DMS53 treated with DMSO at 0.1 percent for 48 hours (cell line): ENCODE data around the gene HSF2BP.
A peak's percentile ranks its signal among the peaks of the same experiment; 100 is the strongest.
"Not testable (repeated sequence)": the region's sequence is repeated elsewhere in the genome, so short reads cannot be mapped to it uniquely, and the experiment has no call there.

ENCODE experiments used
- DNase-seq: peaks from one replicate; lab custom pipeline; 2025; ENCODE audit not compliant: unreplicated experiment; lab: John Stamatoyannopoulos, UW

HSF2BP gene

GRCh38 chr21:43598416-43599120 lies 60.7 kb downstream of the HSF2BP start:
- DNase-seq, result no peak

- DNase-seq, result no peak
Measured at GRCh38 chr21:43597540-43598250, 61.6 kb downstream of the HSF2BP start.

GRCh38 chr21:43597052-43597451 lies 62.2 kb downstream of the HSF2BP start:
- no peak for DNase-seq

GRCh38 chr21:43596616-43597015 lies 62.7 kb downstream of the HSF2BP start:
- no peak for DNase-seq

GRCh38 chr21:43595769-43596168 lies 63.5 kb downstream of the HSF2BP start:
- not testable (repeated sequence) for DNase-seq

GRCh38 chr21:43593078-43593477 lies 66.2 kb downstream of the HSF2BP start:
- DNase-seq, result no peak

- DNase-seq, result no peak
Measured at GRCh38 chr21:43591571-43591970, 67.7 kb downstream of the HSF2BP start.

GRCh38 chr21:43590194-43590593 lies 69.1 kb downstream of the HSF2BP start:
- DNase-seq, result peak; percentile 41

GRCh38 chr21:43588957-43589356 lies 70.3 kb downstream of the HSF2BP start:
- no peak for DNase-seq

- no peak for DNase-seq
Measured at GRCh38 chr21:43585924-43586413, 73.3 kb downstream of the HSF2BP start.

- no peak for DNase-seq
Measured at GRCh38 chr21:43585514-43585913, 73.8 kb downstream of the HSF2BP start.

GRCh38 chr21:43581453-43581852 lies 77.8 kb downstream of the HSF2BP start:
- DNase-seq, result no peak

GRCh38 chr21:43578677-43579303 lies 80.5 kb downstream of the HSF2BP start:
- DNase-seq, result no peak

- no peak for DNase-seq
Measured at GRCh38 chr21:43575473-43575844, 83.8 kb downstream of the HSF2BP start.

- no peak for DNase-seq
Measured at GRCh38 chr21:43574741-43575472, 84.4 kb downstream of the HSF2BP start.

GRCh38 chr21:43573921-43574320 lies 85.4 kb downstream of the HSF2BP start:
- no peak for DNase-seq

- DNase-seq, result no peak
Measured at GRCh38 chr21:43572446-43572845, 86.8 kb downstream of the HSF2BP start.

GRCh38 chr21:43571976-43572375 lies 87.3 kb downstream of the HSF2BP start:
- DNase-seq, result no peak

- DNase-seq, result not testable (repeated sequence)
Measured at GRCh38 chr21:43570195-43570594, 89.1 kb downstream of the HSF2BP start.

- DNase-seq, result not testable (repeated sequence)
Measured at GRCh38 chr21:43562451-43562850, 96.8 kb downstream of the HSF2BP start.

GRCh38 chr21:43540561-43540960 lies 118.7 kb downstream of the HSF2BP start:
- not testable (repeated sequence) for DNase-seq
